Measurements from ENCODE around the gene PLEKHF1.
"Not testable (repeated sequence)": the region's sequence is repeated elsewhere in the genome, so short reads cannot be mapped to it uniquely, and the experiment has no call there.

The PLEKHF1 gene

DNA sequence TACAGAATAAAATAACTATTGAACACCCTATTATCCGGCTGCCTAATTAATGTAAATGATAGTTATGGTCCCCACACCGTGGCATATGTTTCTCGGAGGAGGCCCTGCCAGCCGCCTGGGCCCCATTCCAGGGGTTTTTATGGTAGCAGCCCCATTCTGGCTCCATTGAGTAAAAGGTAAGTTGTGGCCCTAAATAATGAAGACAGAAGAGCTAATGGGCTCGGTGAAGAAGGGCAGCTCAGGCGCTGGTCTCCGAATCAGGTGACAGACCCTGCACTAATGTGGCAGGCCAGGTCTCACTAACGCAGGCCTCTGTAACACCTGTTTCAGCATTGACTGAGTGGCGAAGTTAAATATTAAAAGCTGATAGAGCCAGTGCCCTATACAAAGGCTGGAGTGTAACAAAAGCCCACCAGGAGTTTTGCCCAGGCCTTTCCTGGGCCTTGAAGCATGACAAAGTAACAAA lies 40.0 kb upstream of the PLEKHF1 start:
- Histone ChIP-seq H3K9me3 (ENCODE audit: low read length) (no peaks in the 10 kb centered on the region), H3K27me3 (ENCODE audit: control insufficient read depth in 1 of 2, insufficient read depth in 2 of 2, low read length in 2 of 2) (no peaks in the 10 kb centered on the region), H3K4me3 (ENCODE audit: low read depth in 1 of 2, low read length in 2 of 2) (no peak overlapping the region), H3K36me3 (ENCODE audit: insufficient read depth, low read length) (no peaks in the 10 kb centered on the region), H3K4me1 (ENCODE audit: insufficient read depth, low read length) (no peaks in the 10 kb centered on the region), H3K27ac (ENCODE audit: low read depth, low read length) (no peak overlapping the region), H3K9ac (ENCODE audit: low read length) (no peak overlapping the region)

DNA sequence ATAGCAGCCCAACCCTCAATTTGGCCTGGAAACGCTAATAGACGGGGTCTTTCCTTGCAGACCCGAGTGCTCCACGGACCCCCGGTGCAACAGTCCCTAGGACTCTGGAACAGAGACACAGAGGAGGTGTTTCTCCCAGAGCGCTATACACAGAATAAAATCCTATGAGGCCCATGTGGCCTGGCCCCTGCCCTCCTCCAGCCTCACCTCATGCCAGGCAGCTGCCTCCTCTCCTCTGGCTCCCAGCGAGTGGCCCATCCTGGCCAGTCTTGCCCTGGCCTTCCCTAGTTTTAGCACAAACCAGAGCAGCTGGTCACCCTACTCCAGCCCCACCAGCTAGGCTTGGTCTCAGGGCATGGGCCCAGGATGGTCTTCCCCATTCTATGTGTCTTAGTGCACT lies 38.9 kb upstream of the PLEKHF1 start:
- Histone ChIP-seq H3K4me3 (ENCODE audit: low read depth in 1 of 2, low read length in 2 of 2) (no peak overlapping the region), H3K27ac (ENCODE audit: low read depth, low read length) (no peak overlapping the region), H3K27me3 (ENCODE audit: control insufficient read depth in 1 of 2, insufficient read depth in 2 of 2, low read length in 2 of 2) (no peaks in the 10 kb centered on the region), H3K4me1 (ENCODE audit: insufficient read depth, low read length) (no peaks in the 10 kb centered on the region), H3K9me3 (ENCODE audit: low read length) (no peaks in the 10 kb centered on the region), H3K9ac (ENCODE audit: low read length) (no peak overlapping the region), H3K36me3 (ENCODE audit: insufficient read depth, low read length) (no peaks in the 10 kb centered on the region)

DNA sequence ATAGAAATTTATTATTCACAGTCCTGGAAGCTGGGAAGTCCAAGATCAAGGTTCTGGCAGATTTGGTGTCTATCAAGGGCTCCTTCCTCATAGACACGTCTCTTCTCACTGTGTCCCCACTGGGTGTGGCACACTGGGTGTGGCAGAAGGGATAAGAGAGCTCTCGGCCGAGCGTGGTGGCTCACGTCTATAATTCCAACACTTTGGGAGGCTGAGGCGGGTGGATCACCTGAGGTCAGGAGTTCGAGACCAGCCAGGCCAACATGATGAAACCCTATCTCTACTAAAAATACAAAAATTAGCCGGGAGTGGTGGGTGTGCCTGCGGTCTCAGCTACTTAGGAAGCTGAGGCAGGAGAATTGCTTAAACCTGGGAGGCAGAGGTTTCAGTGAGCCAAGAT lies 38.4 kb upstream of the PLEKHF1 start:
- H3K27ac ChIP-seq (ENCODE audit: low read depth, low read length); H3K36me3 ChIP-seq (ENCODE audit: insufficient read depth, low read length); H3K9ac ChIP-seq (ENCODE audit: low read length); H3K27me3 ChIP-seq (ENCODE audit: control insufficient read depth in 1 of 2, insufficient read depth in 2 of 2, low read length in 2 of 2); H3K9me3 ChIP-seq (ENCODE audit: low read length); H3K4me1 ChIP-seq (ENCODE audit: insufficient read depth, low read length); H3K4me3 ChIP-seq (ENCODE audit: low read depth in 1 of 2, low read length in 2 of 2): not testable (repeated sequence)

DNA sequence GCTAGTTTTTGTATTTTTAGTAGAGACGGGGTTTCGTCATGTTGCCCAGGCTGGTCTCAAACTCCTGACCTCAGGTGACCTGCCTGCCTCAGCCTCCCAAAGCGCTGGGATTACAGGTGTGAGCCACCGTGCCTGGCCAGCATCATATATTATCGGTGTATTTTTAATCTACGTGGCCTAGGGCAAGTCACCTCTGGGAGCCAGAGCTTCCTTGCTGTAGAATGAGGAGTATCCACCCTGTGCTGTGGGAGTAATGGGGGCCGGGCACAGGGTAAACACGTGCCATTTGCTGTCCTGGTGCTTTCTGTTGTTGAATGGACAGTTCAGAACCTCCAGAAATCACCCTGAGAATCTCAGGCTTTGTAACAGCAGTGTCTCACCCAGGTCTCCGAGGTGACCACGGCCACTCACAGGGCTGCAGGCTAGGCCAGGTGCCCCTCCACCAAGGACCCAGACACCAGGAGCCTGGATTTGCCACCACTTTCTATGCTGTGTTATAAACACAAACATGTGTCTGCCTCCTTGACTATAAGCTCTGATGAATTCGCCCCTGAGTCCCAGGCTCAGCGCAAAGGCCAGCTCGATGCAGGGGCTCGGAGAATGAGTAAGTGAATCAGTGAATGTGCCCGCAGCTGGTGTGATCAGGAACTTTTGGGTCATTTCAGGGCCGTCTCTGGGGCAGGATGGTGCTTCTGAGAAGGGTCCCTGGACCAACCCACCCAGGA lies 36.4 kb upstream of the PLEKHF1 start:
- Histone ChIP-seq H3K4me1 (ENCODE audit: insufficient read depth, low read length) (no peaks in the 10 kb centered on the region), H3K27ac (ENCODE audit: low read depth, low read length) (no peak overlapping the region), H3K4me3 (ENCODE audit: low read depth in 1 of 2, low read length in 2 of 2) (no peak overlapping the region), H3K9ac (ENCODE audit: low read length) (no peak overlapping the region), H3K36me3 (ENCODE audit: insufficient read depth, low read length) (no peaks in the 10 kb centered on the region), H3K27me3 (ENCODE audit: control insufficient read depth in 1 of 2, insufficient read depth in 2 of 2, low read length in 2 of 2) (no peaks in the 10 kb centered on the region), H3K9me3 (ENCODE audit: low read length) (no peaks in the 10 kb centered on the region)

DNA sequence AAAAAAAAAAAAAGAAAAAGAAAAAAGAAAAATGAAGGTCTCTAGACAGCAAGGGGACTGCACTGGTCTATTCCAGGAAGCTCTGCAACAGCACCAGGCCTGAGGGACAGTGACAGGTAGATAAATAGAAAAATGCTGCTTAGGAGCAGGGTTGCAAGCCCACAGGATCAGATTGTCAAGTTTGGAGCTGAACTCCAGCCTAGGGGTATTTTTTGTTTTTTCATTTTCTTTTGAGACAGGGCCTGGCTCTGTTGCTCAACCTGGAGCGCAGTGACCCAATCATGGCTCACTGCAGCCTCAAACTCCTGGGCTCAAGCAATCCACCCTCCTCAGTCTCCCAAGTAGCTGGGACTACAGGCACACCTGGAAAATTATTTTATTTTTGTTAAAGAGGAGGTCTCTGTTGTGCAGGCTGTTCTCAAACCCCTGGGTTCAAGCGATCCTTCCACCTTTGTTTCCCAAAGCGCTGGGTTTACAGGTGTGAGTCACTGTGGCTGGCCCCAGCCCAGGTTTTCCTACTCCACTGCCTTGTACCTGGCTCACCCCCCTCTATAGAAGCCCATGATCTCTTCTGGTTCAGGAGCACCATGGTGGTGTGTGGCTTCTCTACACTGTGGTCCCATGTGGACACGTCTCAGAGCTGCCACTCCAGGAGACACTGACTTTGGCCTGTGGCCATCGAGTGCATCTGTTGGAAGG lies 35.3 kb upstream of the PLEKHF1 start:
- Histone ChIP-seq H3K9me3 (ENCODE audit: low read length) (no peaks in the 10 kb centered on the region), H3K36me3 (ENCODE audit: insufficient read depth, low read length) (no peaks in the 10 kb centered on the region)

DNA sequence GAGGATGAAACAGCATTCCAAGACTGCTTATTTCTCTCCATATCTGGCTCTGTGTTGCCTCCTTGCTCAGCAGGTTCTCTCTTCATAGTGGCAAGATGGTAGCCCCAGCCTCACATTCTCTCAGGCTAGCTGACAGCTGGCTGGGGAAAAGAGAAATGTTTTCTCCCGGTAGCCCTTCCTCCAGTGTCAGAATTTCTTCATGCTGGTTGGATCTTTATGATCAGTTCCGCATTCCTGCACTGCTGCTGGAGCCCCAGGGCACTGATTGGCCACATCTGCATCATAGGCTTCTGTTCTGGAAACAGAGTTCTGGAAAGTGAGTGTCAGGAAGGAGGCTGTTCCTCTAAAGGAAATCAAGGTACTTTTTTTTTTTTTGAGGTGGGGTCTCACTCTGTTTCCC lies 34.6 kb upstream of the PLEKHF1 start:
- H3K4me3 ChIP-seq (ENCODE audit: low read depth in 1 of 2, low read length in 2 of 2) = no peak overlapping the region
- H3K4me1 ChIP-seq (ENCODE audit: insufficient read depth, low read length) = no peaks in the 10 kb centered on the region
- no peaks in the 10 kb centered on the region for H3K9me3 ChIP-seq (ENCODE audit: low read length)
- no peak overlapping the region for H3K9ac ChIP-seq (ENCODE audit: low read length)
- H3K36me3 ChIP-seq (ENCODE audit: insufficient read depth, low read length) = no peaks in the 10 kb centered on the region
- no peak overlapping the region for H3K27ac ChIP-seq (ENCODE audit: low read depth, low read length)
- H3K27me3 ChIP-seq (ENCODE audit: control insufficient read depth in 1 of 2, insufficient read depth in 2 of 2, low read length in 2 of 2) = no peaks in the 10 kb centered on the region

More for the DNA sequence above, 35.3 kb upstream of the PLEKHF1 start:
- Histone ChIP-seq H3K27me3 (ENCODE audit: control insufficient read depth in 1 of 2, insufficient read depth in 2 of 2, low read length in 2 of 2) (no peaks in the 10 kb centered on the region), H3K4me1 (ENCODE audit: insufficient read depth, low read length) (no peaks in the 10 kb centered on the region), H3K27ac (ENCODE audit: low read depth, low read length) (no peak overlapping the region), H3K4me3 (ENCODE audit: low read depth in 1 of 2, low read length in 2 of 2) (no peak overlapping the region), H3K9ac (ENCODE audit: low read length) (no peak overlapping the region)

DNA sequence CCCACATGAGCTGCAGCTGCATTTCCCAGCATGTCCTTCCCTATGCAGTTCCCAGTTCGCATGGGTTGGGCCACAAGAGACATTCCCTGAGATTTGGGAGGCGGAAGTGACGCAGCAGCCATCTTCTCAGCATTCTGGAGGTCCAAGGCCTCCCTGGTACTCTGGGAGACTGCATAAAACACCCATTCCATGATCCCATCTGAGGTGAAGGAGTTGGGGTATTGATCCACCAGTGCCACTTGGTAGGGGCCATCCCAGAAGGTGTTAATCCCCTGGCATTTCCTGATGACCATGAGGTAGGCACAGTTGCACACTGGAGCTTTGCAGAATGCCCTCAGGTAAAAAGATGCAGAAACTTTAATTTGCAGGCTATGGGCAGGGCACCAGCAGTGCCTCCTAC lies 33.8 kb upstream of the PLEKHF1 start:
- Histone ChIP-seq H3K4me1 (ENCODE audit: insufficient read depth, low read length) (no peaks in the 10 kb centered on the region), H3K27me3 (ENCODE audit: control insufficient read depth in 1 of 2, insufficient read depth in 2 of 2, low read length in 2 of 2) (no peaks in the 10 kb centered on the region), H3K9me3 (ENCODE audit: low read length) (no peaks in the 10 kb centered on the region), H3K27ac (ENCODE audit: low read depth, low read length) (no peak overlapping the region), H3K36me3 (ENCODE audit: insufficient read depth, low read length) (no peaks in the 10 kb centered on the region), H3K9ac (ENCODE audit: low read length) (no peak overlapping the region), H3K4me3 (ENCODE audit: low read depth in 1 of 2, low read length in 2 of 2) (no peak overlapping the region)

DNA sequence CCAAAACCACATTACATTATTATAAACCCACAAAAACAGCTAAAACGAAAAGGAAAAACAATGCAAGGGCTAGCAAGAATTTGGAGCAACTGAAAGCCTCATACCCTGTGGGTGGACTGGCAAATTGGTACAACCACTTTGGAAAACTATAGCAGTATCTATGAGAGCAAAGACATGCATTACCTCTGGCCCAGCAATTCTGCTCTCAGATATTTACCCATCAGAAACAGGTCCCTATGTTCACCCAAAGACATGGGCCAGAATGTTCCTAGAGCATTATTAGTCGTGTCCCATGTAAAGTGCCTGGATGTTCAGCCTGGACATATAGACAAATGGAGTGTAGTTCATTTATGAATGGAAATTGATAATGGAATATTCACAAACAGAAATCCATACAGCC lies 31.3 kb upstream of the PLEKHF1 start:
- H3K4me1 ChIP-seq (ENCODE audit: insufficient read depth, low read length) = no peaks in the 10 kb centered on the region
- H3K4me3 ChIP-seq (ENCODE audit: low read depth in 1 of 2, low read length in 2 of 2) = no peak overlapping the region
- H3K9me3 ChIP-seq (ENCODE audit: low read length) = no peaks in the 10 kb centered on the region
- H3K36me3 ChIP-seq (ENCODE audit: insufficient read depth, low read length) = no peaks in the 10 kb centered on the region
- H3K27ac ChIP-seq (ENCODE audit: low read depth, low read length) = no peak overlapping the region
- H3K9ac ChIP-seq (ENCODE audit: low read length) = no peak overlapping the region
- H3K27me3 ChIP-seq (ENCODE audit: control insufficient read depth in 1 of 2, insufficient read depth in 2 of 2, low read length in 2 of 2) = no peaks in the 10 kb centered on the region

DNA sequence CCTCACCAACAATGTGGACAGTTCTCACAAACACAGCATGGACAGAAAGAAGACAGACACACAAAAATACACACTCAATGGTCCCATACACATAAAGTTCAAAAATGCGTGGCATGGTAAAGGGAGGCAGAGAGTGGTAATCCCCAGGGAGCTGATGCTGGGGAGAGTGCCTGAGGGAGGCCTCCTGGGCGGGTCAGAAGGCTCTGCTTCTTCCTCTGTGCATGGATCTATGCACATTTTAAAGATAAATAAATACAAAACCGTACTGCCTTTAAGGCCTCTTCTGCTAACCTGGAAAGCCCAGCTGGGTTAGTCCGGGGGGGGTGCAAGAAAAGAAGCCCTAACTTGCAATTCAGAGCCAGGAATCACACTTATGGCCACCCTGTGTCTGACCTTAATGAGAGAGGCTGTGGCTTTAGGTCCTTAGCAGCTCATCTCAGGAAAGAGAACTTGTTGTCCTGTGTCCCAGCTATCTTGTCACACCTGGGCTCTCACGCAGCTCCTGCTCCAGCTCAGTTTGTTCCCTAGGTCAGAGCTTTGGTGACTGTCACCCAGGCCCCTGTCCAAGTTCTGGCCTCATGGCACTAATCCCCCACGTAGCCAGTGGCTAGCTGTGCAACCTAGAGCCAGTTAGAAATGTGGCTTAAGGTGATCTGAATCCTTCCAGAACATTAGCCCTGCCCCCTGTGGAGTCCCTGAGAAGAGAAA lies 30.7 kb upstream of the PLEKHF1 start:
- no peaks in the 10 kb centered on the region for H3K4me1 ChIP-seq (ENCODE audit: insufficient read depth, low read length)
- H3K36me3 ChIP-seq (ENCODE audit: insufficient read depth, low read length) = no peaks in the 10 kb centered on the region
- no peaks in the 10 kb centered on the region for H3K9me3 ChIP-seq (ENCODE audit: low read length)
- H3K27ac ChIP-seq (ENCODE audit: low read depth, low read length) = no peak overlapping the region
- H3K4me3 ChIP-seq (ENCODE audit: low read depth in 1 of 2, low read length in 2 of 2) = no peak overlapping the region
- no peaks in the 10 kb centered on the region for H3K27me3 ChIP-seq (ENCODE audit: control insufficient read depth in 1 of 2, insufficient read depth in 2 of 2, low read length in 2 of 2)
- H3K9ac ChIP-seq (ENCODE audit: low read length) = no peak overlapping the region

DNA sequence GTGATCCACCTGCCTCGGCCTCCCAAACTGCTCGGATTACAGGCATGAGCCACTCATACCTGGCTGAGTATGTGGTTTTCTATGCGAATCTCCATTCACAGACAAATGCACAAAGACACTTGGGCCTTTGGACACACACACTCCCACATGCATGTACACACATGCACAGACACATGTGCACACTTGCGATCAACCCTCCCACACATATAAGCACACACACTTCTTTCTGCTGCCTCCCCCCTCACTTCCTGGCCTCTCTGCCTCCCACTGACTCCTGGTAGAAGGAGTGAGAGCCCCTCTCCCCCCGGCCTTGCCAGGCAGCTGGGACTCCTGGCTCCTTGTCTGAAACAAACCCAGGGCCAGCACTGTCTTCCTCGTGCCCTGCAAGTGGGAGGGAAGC lies 29.3 kb upstream of the PLEKHF1 start:
- Histone ChIP-seq H3K36me3 (ENCODE audit: insufficient read depth, low read length) (no peaks in the 10 kb centered on the region), H3K9ac (ENCODE audit: low read length) (no peak overlapping the region), H3K27ac (ENCODE audit: low read depth, low read length) (no peak overlapping the region), H3K4me1 (ENCODE audit: insufficient read depth, low read length) (no peaks in the 10 kb centered on the region), H3K9me3 (ENCODE audit: low read length) (no peaks in the 10 kb centered on the region), H3K4me3 (ENCODE audit: low read depth in 1 of 2, low read length in 2 of 2) (no peak overlapping the region), H3K27me3 (ENCODE audit: control insufficient read depth in 1 of 2, insufficient read depth in 2 of 2, low read length in 2 of 2) (no peaks in the 10 kb centered on the region)

DNA sequence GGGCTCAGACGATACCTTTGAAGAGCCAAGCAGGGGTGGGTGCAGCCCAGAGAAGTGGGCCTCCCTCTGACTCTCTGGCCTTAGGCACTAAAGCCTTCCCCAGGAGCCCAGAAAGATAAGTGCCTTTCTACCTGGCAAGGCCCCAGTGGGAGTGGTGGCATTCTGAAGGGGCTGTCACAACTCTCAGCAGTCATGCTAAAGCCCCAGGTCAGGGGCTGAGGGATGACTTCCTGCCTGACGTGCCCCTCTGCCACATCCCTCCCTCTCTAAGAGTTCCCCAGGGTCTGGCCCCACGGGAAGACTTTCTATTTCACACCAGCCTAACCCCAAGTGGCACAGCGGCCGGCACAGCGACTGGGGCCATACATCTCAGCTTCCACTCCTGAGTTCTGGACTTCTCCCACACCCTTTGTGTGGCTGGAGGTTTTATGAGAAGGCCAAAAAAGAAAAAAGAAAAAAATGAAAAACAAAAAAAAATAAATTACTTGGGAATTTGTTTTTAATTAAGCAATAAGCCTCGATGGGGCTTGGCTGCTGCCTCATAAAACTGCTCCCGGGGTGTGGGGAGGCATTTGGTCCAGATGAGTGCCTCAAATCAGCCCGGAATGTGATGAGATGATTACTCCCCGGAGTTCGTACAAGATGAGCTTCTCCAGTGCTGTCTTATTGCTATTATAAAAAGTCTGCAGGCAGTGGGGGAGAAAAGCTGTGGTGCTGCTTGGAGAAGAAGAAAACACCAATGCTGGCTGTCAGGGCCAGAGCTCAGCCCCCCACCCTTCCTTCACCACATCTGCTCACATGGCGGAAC lies 28.5 kb upstream of the PLEKHF1 start:
- Histone ChIP-seq H3K4me1 (ENCODE audit: insufficient read depth, low read length) (no peaks in the 10 kb centered on the region), H3K27ac (ENCODE audit: low read depth, low read length) (no peak overlapping the region), H3K4me3 (ENCODE audit: low read depth in 1 of 2, low read length in 2 of 2) (no peak overlapping the region), H3K27me3 (ENCODE audit: control insufficient read depth in 1 of 2, insufficient read depth in 2 of 2, low read length in 2 of 2) (no peaks in the 10 kb centered on the region), H3K9ac (ENCODE audit: low read length) (no peak overlapping the region), H3K36me3 (ENCODE audit: insufficient read depth, low read length) (no peaks in the 10 kb centered on the region), H3K9me3 (ENCODE audit: low read length) (no peaks in the 10 kb centered on the region)
